ENCODE data around the gene DNAH7. TPM values are rescaled to one million over a fixed set of nuclear protein-coding genes. Genes with fewer than 3 reads are reported as not detected.

DNAH7 gene
- polyA plus RNA-seq, 1 donor (not counting 4 experiments of a cell fraction or from before 2014, with no cell fraction given): 0.17 TPM

GRCh38 chr2:195810340-195811098 is 258.1 kb downstream of the DNAH7 start:
- Histone ChIP-seq H3K36me3 (ENCODE audit: control insufficient read depth in 2 of 2, extremely low read depth in 1 of 2, insufficient read depth in 2 of 2, low read length in 2 of 2) (no peaks in the 10 kb centered on the region), H4K20me1 (ENCODE audit: control insufficient read depth, extremely low read depth, insufficient read depth, low read length) (no peaks in the 10 kb centered on the region), H3K9me3 (ENCODE audit: control insufficient read depth, low read depth, low read length) (no peaks in the 10 kb centered on the region), H3K27ac (ENCODE audit: control insufficient read depth, insufficient read depth, low read length) (no peak overlapping the region), H3K4me1 (ENCODE audit: control insufficient read depth, extremely low read depth, insufficient read depth, low read length) (no peaks in the 10 kb centered on the region), H3K4me3 (ENCODE audit: control insufficient read depth in 2 of 3, extremely low read depth in 1 of 3, insufficient read depth in 2 of 3, low read depth in 1 of 3, low read length in 3 of 3) (no peak overlapping the region), H3K9ac (ENCODE audit: control insufficient read depth, extremely low read depth, insufficient read depth, low read length) (no peak overlapping the region), H3K9me1 (ENCODE audit: control insufficient read depth, extremely low read depth, insufficient read depth, low read length) (no peaks in the 10 kb centered on the region), H2AFZ (ENCODE audit: control insufficient read depth, low read length) (no peak overlapping the region), H3K27me3 (ENCODE audit: control insufficient read depth, extremely low read depth, insufficient read depth, low read length) (no peaks in the 10 kb centered on the region), H3K79me2 (ENCODE audit: control insufficient read depth, insufficient read depth, low read length) (no peaks in the 10 kb centered on the region), H3K4me2 (ENCODE audit: control insufficient read depth, extremely low read depth, insufficient read depth, low read depth, low read length) (no peak overlapping the region)
- dilution Hi-C loops (cut with MboI; ENCODE audit: extremely low pct_ligation_motif_present, low sequenced_read_pairs): no loop called here
- TF ChIP-seq EZH2 (IDR thresholded peaks at IDR 0.05; ENCODE audit: low read length) (no peak), CTCF (optimal IDR thresholded peaks at IDR 0.05 in 1 of 3, IDR thresholded peaks at IDR 0.05 in 1 of 3, conservative IDR thresholded peaks at IDR 0.05 in 1 of 3; ENCODE audit: extremely low read depth in 1 of 3, insufficient read depth in 2 of 3, low read length in 3 of 3) (no peak)
- no peak for FAIRE-seq
- no peak for DNase-seq (ENCODE audit: low read depth, low spot score)

- FAIRE-seq: no peak
- no peak for DNase-seq (ENCODE audit: low read depth, low spot score)
Observed at GRCh38 chr2:195808189-195808588, 260.4 kb downstream of the DNAH7 start.

More at GRCh38 chr2:195808189-195808588, 260.4 kb downstream of the DNAH7 start:
- H4K20me1 ChIP-seq (ENCODE audit: control insufficient read depth, extremely low read depth, insufficient read depth, low read length): no peaks in the 10 kb centered on the region
- no peaks in the 10 kb centered on the region for H3K27me3 ChIP-seq (ENCODE audit: control insufficient read depth, extremely low read depth, insufficient read depth, low read length)
- H3K9me3 ChIP-seq (ENCODE audit: control insufficient read depth, low read depth, low read length): no peaks in the 10 kb centered on the region
- H3K79me2 ChIP-seq (ENCODE audit: control insufficient read depth, insufficient read depth, low read length): no peaks in the 10 kb centered on the region
- H3K4me1 ChIP-seq (ENCODE audit: control insufficient read depth, extremely low read depth, insufficient read depth, low read length): no peaks in the 10 kb centered on the region
- no peaks in the 10 kb centered on the region for H3K36me3 ChIP-seq (ENCODE audit: control insufficient read depth in 2 of 2, extremely low read depth in 1 of 2, insufficient read depth in 2 of 2, low read length in 2 of 2)
- no peak overlapping the region for H3K9ac ChIP-seq (ENCODE audit: control insufficient read depth, extremely low read depth, insufficient read depth, low read length)
- TF ChIP-seq CTCF (optimal IDR thresholded peaks at IDR 0.05 in 1 of 3, IDR thresholded peaks at IDR 0.05 in 1 of 3, conservative IDR thresholded peaks at IDR 0.05 in 1 of 3; ENCODE audit: extremely low read depth in 1 of 3, insufficient read depth in 2 of 3, low read length in 3 of 3) (no peak), EZH2 (IDR thresholded peaks at IDR 0.05; ENCODE audit: low read length) (no peak)
- H3K4me3 ChIP-seq (ENCODE audit: control insufficient read depth in 2 of 3, extremely low read depth in 1 of 3, insufficient read depth in 2 of 3, low read depth in 1 of 3, low read length in 3 of 3): no peak overlapping the region
- H3K9me1 ChIP-seq (ENCODE audit: control insufficient read depth, extremely low read depth, insufficient read depth, low read length): no peaks in the 10 kb centered on the region
- dilution Hi-C loops (cut with MboI; ENCODE audit: extremely low pct_ligation_motif_present, low sequenced_read_pairs): no loop called here
- H3K4me2 ChIP-seq (ENCODE audit: control insufficient read depth, extremely low read depth, insufficient read depth, low read depth, low read length): no peak overlapping the region
- H3K27ac ChIP-seq (ENCODE audit: control insufficient read depth, insufficient read depth, low read length): no peak overlapping the region
- no peak overlapping the region for H2AFZ ChIP-seq (ENCODE audit: control insufficient read depth, low read length)
